GM12865 (cell line): ENCODE measurements around the gene EPHA2.
"Not testable (repeated sequence)": the region's sequence is repeated elsewhere in the genome, so short reads cannot be mapped to it uniquely, and the experiment has no call there.

ENCODE experiments used
- DNase-seq: peaks from one replicate; pipeline ENCODE4 v3.0.0; 2010; ENCODE audit warnings: low read depth
- H3K4me3 ChIP-seq: 2 replicates; pipeline ENCODE4 v1.5.1; 2011; ENCODE audit warnings: mild to moderate bottlenecking, low read depth, low read length, control low read depth
- TF ChIP-seq, protein P1 (sequence below): IDR thresholded peaks from 2 replicates; pipeline ENCODE4 v1.5.1; 2011; ENCODE audit warnings: low read length, control low read depth, low read depth, inconsistent platforms; ENCODE audit not compliant: insufficient read depth; ENCODE audit errors: missing control alignments

Gene EPHA2

DNA sequence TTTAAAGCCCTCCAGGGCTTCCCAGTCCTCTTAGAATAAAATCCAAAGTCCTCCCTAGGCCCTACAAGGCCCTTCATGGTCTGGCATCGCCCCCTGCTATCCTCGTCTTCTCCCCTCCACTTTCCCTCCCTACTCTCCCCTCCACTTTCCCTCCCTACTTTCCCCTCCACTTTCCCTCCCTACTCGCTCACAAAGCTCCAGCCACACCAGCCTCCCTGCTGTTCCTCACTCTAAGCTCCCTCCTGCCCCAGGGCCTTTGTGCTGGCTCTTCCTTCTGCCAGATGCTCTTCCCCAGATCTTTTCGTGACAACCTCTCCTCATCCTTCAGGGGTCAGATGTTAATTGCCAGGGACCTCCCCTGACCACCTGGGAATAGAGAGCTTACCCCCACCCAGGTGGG is 43.8 kb upstream of the EPHA2 start:
- DNase-seq = no peak
- no peak overlapping the region for H3K4me3 ChIP-seq
- TF ChIP-seq, protein P1, sequence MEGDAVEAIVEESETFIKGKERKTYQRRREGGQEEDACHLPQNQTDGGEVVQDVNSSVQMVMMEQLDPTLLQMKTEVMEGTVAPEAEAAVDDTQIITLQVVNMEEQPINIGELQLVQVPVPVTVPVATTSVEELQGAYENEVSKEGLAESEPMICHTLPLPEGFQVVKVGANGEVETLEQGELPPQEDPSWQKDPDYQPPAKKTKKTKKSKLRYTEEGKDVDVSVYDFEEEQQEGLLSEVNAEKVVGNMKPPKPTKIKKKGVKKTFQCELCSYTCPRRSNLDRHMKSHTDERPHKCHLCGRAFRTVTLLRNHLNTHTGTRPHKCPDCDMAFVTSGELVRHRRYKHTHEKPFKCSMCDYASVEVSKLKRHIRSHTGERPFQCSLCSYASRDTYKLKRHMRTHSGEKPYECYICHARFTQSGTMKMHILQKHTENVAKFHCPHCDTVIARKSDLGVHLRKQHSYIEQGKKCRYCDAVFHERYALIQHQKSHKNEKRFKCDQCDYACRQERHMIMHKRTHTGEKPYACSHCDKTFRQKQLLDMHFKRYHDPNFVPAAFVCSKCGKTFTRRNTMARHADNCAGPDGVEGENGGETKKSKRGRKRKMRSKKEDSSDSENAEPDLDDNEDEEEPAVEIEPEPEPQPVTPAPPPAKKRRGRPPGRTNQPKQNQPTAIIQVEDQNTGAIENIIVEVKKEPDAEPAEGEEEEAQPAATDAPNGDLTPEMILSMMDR = no peak

DNA sequence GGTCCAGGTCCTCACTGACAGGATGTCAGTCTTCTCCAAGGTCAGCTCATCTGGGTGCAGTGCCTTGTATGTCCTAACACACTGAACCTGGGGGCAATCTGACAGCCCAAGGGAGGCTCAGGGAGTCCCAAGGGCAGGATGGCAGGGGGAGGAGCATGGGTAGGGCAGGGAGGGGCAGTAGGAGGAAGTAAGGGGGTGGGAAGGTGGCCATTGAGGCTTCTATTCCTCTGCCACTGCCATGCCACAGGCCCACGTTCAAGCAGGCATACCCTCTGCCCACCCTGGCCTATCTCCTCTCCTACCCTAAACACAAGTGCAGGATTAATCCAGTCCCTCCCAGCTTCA is 43.3 kb upstream of the EPHA2 start:
- H3K4me3 ChIP-seq = no peak overlapping the region
- TF ChIP-seq, protein P1 = no peak
- no peak for DNase-seq

DNA sequence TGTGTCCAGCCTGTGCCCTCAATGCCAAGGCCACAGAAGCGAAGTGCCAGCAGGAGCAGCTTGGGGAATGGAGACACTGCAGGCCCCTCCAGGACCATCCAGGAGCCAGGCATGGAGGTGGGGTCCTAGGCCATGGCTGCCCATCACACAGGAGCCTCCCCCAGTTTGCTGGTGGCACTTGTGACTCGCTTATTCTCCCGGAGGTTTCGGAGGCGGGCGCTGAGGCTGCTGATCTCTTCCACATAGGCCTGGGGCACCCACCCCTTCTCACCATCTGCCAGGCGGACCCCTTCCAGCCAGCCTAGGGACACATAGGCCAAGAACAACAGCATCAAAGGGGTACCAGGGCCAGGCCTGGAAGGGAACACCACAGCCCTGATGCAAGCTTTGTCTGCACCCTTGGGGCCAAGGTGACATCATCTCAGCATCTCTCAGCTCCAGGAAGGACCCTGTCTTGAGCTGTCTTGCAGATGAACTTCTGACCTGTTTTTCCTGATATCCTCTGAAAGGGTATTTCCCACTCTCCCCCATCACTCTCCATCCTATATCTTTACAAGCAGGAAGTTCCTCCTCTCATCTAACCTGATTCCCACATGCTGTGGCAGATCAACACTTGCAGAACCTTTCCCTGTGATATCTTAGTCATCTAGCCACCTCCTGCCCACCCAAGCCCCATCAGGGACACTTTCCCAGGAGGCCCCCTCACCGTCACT is 42.7 kb upstream of the EPHA2 start:
- no peak for DNase-seq

DNA sequence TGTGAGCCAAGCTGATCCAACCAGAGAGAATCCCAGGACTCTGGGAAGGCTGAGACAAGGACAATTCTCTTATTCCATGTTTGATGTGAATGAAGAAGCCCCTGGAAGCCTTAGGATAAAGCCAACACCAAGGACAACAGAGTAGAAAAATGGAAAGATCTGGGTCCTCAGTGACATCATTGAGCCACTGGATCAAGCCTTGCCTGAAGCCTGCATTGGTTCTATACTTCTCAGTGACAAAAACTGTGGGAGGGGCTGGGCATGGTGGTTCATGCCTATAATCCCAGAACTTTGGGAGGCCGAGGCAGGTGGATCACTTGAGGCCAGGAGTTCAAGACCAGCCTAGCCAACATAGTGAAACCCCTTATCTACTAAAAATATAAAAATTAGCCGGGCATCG is 41.0 kb upstream of the EPHA2 start:
- DNase-seq = no peak
- TF ChIP-seq, protein P1 = no peak
- H3K4me3 ChIP-seq = no peak overlapping the region

More for the DNA sequence above, 42.7 kb upstream of the EPHA2 start:
- no peak overlapping the region for H3K4me3 ChIP-seq
- TF ChIP-seq, protein P1 = no peak

DNA sequence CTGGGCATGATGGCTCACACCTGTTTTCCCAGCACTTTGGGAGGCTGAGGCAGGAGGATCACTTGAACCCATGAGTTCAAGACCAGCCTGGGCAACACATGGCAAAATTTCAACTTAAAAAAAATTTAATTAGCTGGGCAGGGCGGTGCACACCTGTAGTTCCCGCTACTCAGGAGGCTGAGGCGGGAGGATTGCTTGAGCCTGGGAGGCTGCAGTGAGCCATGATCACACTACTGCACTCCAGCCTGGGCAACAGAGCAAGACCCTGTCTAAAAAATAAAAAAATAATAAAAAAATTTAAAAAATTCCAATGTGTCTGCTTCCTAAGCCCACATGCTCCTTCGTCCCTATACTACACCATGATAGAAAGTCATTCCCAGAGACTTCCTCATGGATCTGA is 40.3 kb upstream of the EPHA2 start:
- H3K4me3 ChIP-seq, DNase-seq: not testable (repeated sequence)

DNA sequence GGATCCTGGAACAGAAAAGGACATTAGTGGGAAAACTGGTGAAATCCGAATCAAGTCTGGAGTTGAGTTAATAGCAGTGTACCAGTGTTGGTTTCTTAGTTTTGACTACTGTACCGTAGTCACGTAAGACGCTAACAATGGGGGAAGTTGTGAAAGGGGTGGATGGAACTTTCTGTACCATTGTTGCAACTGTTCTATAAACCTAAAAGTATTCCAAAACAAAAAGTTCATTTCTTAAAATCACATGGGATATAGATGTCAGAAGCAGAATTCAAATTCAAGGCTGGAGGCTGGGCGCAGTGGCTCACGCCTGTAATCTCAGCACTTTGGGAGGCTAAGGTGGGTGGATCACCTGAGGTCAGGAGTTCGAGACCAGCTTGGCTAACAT is 39.6 kb upstream of the EPHA2 start:
- DNase-seq = no peak
- no peak overlapping the region for H3K4me3 ChIP-seq
- TF ChIP-seq, protein P1 = no peak

DNA sequence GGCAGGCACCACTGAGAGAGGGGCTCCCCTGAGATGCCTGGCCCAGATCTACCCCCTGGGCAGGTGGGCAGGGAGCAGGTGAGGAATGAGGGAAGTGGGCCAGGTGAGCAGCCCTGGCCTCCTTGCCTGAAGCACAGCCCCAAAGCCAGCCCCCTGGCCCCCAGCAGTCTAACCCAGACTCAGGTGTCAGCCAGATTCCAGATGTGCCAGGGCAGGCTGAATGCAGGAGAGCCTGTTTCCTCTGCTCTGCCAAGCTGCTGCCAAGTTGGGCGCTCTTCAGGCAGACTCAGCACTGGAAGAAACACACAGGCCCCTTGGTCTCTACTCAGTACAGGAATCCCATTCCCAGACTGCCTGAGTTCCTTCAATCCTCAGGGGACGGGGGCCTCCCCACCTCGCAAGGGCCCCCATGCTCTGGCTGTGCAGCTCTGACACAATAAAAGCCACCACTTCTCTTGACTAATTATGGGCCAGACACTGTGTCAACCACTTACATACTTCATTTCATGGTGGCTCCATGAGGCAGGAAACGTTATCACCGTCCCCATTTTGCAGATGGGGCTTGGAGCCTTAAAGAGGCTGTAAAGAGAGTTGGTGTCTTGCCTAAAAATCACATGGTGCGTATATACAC is 36.2 kb upstream of the EPHA2 start:
- no peak overlapping the region for H3K4me3 ChIP-seq
- no peak for DNase-seq
- TF ChIP-seq, protein P1 = no peak
